ENCODE data around the gene ALK.

DNA sequence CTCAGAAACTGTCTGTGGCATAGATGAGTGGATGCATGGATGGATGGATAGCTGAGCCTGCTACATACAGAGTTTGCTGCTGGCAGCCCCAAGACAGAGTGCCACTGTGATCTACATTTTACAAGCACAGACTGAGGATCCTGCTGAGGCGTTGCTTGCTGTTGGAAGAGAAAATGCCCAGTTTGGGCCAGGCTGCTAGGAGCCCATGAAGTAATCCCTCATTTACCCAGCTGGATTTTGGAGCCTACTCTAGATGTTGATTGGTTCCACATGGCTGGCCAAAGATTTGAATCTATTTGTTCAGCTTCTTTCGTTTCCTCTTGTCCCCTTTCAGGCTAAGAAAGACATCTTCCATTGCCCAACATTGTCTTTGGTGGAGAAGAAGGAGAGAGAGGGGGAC, 544.8 kb downstream of the ALK start:
- TF ChIP-seq POLR2A (IDR thresholded peaks at IDR 0.05) (no peak), CTCF (IDR thresholded peaks at IDR 0.05) (no peak), EP300 (IDR thresholded peaks at IDR 0.05) (no peak)
